H1 (cell line): ENCODE results near the gene ZNF23. TPM values are rescaled to one million over a fixed set of nuclear protein-coding genes. Genes with fewer than 3 reads are reported as not detected.

Experiments used
- CTCF ChIA-PET: fragments of 300-600 bp; sonication (Branson Sonifier 250); formaldehyde crosslinking; loops from one replicate; lab custom pipeline; 2021; ENCODE audit not compliant: partially characterized antibody; lab: Charles Lee
- POLR2A ChIA-PET: fragments of 300-600 bp; sonication (Branson Sonifier 250); formaldehyde crosslinking; loops from one replicate; lab custom pipeline; 2021; ENCODE audit warnings: inconsistent platforms; ENCODE audit not compliant: partially characterized antibody; lab: Charles Lee
- DNase-seq, 2 experiments: peaks; one replicate each; pipeline versions ENCODE4 v3.0.0 to v3.0.0-alpha.2; 2010 to 2022; ENCODE audit warnings: low spot score in 2 of 2, low read depth in 1 of 2, mixed read lengths in 1 of 2
- FAIRE-seq: peaks from 2 replicates; lab custom pipeline; 2011; peaks lifted over from hg19 to GRCh38; lab: Jason Lieb, UNC
- H2AFZ ChIP-seq: 2 replicates; pipeline ENCODE4 v1.8.1; 2012; ENCODE audit warnings: low read length, inconsistent platforms
- H2AK5ac ChIP-seq: 2 replicates; pipeline ENCODE4 v1.6.1; 2013; ENCODE audit warnings: low read depth, low read length
- H2BK120ac ChIP-seq: replicated peaks from 2 replicates; pipeline ENCODE3; 2013; ENCODE audit warnings: low read depth, low read length, inconsistent platforms
- H2BK12ac ChIP-seq: 2 replicates; pipeline ENCODE4 v1.6.1; 2013; ENCODE audit warnings: low read depth, low read length
- H2BK15ac ChIP-seq: 2 replicates; pipeline ENCODE4 v1.6.1; 2013; ENCODE audit warnings: low read length
- H2BK20ac ChIP-seq: 2 replicates; pipeline ENCODE4 v1.6.1; 2013; ENCODE audit warnings: low read length
- H2BK5ac ChIP-seq: 2 replicates; pipeline ENCODE4 v1.6.1; 2013; ENCODE audit warnings: low read depth, low read length
- H3K14ac ChIP-seq: 2 replicates; pipeline ENCODE4 v1.6.1; 2013; ENCODE audit warnings: inconsistent platforms; ENCODE audit not compliant: insufficient read length
- H3K18ac ChIP-seq: 2 replicates; pipeline ENCODE4 v1.6.1; 2013; ENCODE audit warnings: low read length; ENCODE audit errors: extremely low read depth
- H3K23ac ChIP-seq: 2 replicates; pipeline ENCODE4 v1.6.1; 2013; ENCODE audit warnings: inconsistent platforms; ENCODE audit not compliant: insufficient read length
- H3K23me2 ChIP-seq: 2 replicates; pipeline ENCODE4 v1.6.1; 2013; ENCODE audit warnings: low read depth, low read length
- H3K27ac ChIP-seq: 2 replicates; pipeline ENCODE4 v1.6.1; 2011; ENCODE audit warnings: low read depth, low read length, inconsistent platforms
- H3K27me3 ChIP-seq, 4 experiments: replicated peaks in 1 of 4; 1 replicate in 1 of 4; 2 replicates in 3 of 4; pipeline versions ENCODE4 v1.6.1 to v1.8.1; 2011 to 2013; ENCODE audit warnings: low read length in 3 of 4, mild to moderate bottlenecking in 3 of 4, inconsistent platforms in 2 of 4, mixed read lengths in 2 of 4, moderate library complexity in 1 of 4; ENCODE audit not compliant: control insufficient read depth in 3 of 4, insufficient read depth in 3 of 4; ENCODE audit errors: extremely low read depth in 1 of 4
- H3K36me3 ChIP-seq, 4 experiments: 2 replicates each; pipeline versions ENCODE4 v1.6.1 to v1.8.1; 2011 to 2013; ENCODE audit warnings: mild to moderate bottlenecking in 4 of 4, low read length in 3 of 4, moderate library complexity in 2 of 4, control low read depth in 1 of 4, inconsistent platforms in 1 of 4; ENCODE audit not compliant: insufficient read depth in 4 of 4, control insufficient read depth in 2 of 4
- H3K4ac ChIP-seq: replicated peaks from 2 replicates; pipeline ENCODE3; 2013; ENCODE audit warnings: low read length, low read depth, mixed read lengths, inconsistent platforms; ENCODE audit not compliant: insufficient read length
- H3K4me1 ChIP-seq, 4 experiments: replicated peaks in 1 of 4; 1 replicate in 1 of 4; 2 replicates in 3 of 4; pipeline versions ENCODE4 v1.6.1 to v1.8.1; 2011 to 2013; ENCODE audit warnings: low read length in 3 of 4, inconsistent platforms in 2 of 4, mixed read lengths in 1 of 4; ENCODE audit not compliant: insufficient read depth in 4 of 4, control insufficient read depth in 3 of 4
- H3K4me2 ChIP-seq, 2 experiments: 2 replicates each; pipeline versions ENCODE4 v1.6.1 to v1.8.1; 2011 to 2013; ENCODE audit warnings: low read depth in 2 of 2, low read length in 2 of 2, control low read depth in 1 of 2, inconsistent platforms in 1 of 2, mild to moderate bottlenecking in 1 of 2; ENCODE audit not compliant: insufficient read depth in 1 of 2
- H3K4me3 ChIP-seq, 4 experiments: fragments of 200-600, 300-600 bp in 1 of 4; sonication (generic), shearing (Covaris generic), sonication (Bioruptor Twin) in 1 of 4; 2 replicates each; pipeline versions ENCODE4 v1.5.1 to v1.8.1; 2011 to 2016; ENCODE audit warnings: low read length in 4 of 4, low read depth in 3 of 4, control low read depth in 2 of 4, inconsistent platforms in 2 of 4, mild to moderate bottlenecking in 2 of 4, mixed read lengths in 1 of 4, moderate library complexity in 1 of 4; ENCODE audit not compliant: insufficient read depth in 2 of 4; ENCODE audit errors: extremely low read depth in 1 of 4
- H3K56ac ChIP-seq: replicated peaks from 2 replicates; pipeline ENCODE3; 2013; ENCODE audit warnings: low read depth, mild to moderate bottlenecking, mixed read lengths, low read length, inconsistent platforms; ENCODE audit not compliant: insufficient read length
- H3K79me1 ChIP-seq: 2 replicates; pipeline ENCODE4 v1.6.1; 2013; ENCODE audit warnings: low read depth, low read length, control low read depth
- H3K79me2 ChIP-seq, 2 experiments: 2 replicates each; pipeline versions ENCODE4 v1.6.1 to v1.8.1; 2012 to 2013; ENCODE audit warnings: low read length in 2 of 2, mild to moderate bottlenecking in 2 of 2, inconsistent platforms in 1 of 2; ENCODE audit not compliant: insufficient read depth in 2 of 2, control insufficient read depth in 1 of 2
- H3K9ac ChIP-seq, 4 experiments: replicated peaks in 1 of 4; 1 replicate in 1 of 4; 2 replicates in 3 of 4; pipeline versions ENCODE4 v1.6.1 to v1.8.1; 2011 to 2013; ENCODE audit warnings: low read depth in 3 of 4, low read length in 3 of 4, control low read depth in 2 of 4, mild to moderate bottlenecking in 2 of 4, moderate library complexity in 2 of 4, inconsistent platforms in 1 of 4; ENCODE audit errors: extremely low read depth in 1 of 4
- H3K9me3 ChIP-seq, 2 experiments: 2 replicates each; pipeline versions ENCODE4 v1.6.1 to v1.8.1; 2012 to 2013; ENCODE audit warnings: mild to moderate bottlenecking in 2 of 2, moderate library complexity in 2 of 2, control low read depth in 1 of 2, inconsistent platforms in 1 of 2, low read depth in 1 of 2, low read length in 1 of 2, mixed read lengths in 1 of 2; ENCODE audit not compliant: insufficient read depth in 2 of 2
- H4K20me1 ChIP-seq, 2 experiments: replicated peaks in 1 of 2; 2 replicates each; pipeline versions ENCODE3 to v1.8.1; 2011 to 2013; ENCODE audit warnings: inconsistent platforms in 2 of 2, low read length in 2 of 2, mild to moderate bottlenecking in 1 of 2; ENCODE audit not compliant: insufficient read depth in 2 of 2, control insufficient read depth in 1 of 2
- H4K5ac ChIP-seq: 2 replicates; pipeline ENCODE4 v1.6.1; 2013; ENCODE audit warnings: low read length, low read depth, mixed read lengths, inconsistent platforms; ENCODE audit not compliant: insufficient read length
- H4K8ac ChIP-seq: 2 replicates; pipeline ENCODE4 v1.8.0; 2013; ENCODE audit warnings: mild to moderate bottlenecking, moderate library complexity, low read length, inconsistent platforms; ENCODE audit not compliant: insufficient read depth; ENCODE audit errors: extremely low read depth
- H4K91ac ChIP-seq: replicated peaks from 2 replicates; pipeline ENCODE3; 2013; ENCODE audit warnings: low read length, mixed read lengths, inconsistent platforms; ENCODE audit not compliant: insufficient read length
- GABPA ChIP-seq: IDR thresholded peaks from 2 replicates; pipeline ENCODE4 v1.6.1; 2011; ENCODE audit warnings: mild to moderate bottlenecking, low read length, moderate library complexity, borderline replicate concordance; ENCODE audit not compliant: insufficient read depth
- SP4 ChIP-seq: IDR thresholded peaks from 2 replicates; pipeline ENCODE4 v1.6.1; 2012; ENCODE audit warnings: low read length, inconsistent platforms
- WGBS, 2 experiments: shearing (Covaris generic) in 1 of 2; methylation state at CpG; one replicate each; pipeline versions ENCODE4 v1.1.6 to v1.1.7; 2013 to 2015; ENCODE audit warnings: low lambda C conversion rate in 2 of 2, mixed read lengths in 2 of 2, inconsistent platforms in 1 of 2, low coverage in 1 of 2, missing lambda C conversion rate in 1 of 2; ENCODE audit not compliant: insufficient replicate concordance in 2 of 2, insufficient coverage in 1 of 2, insufficient read length in 1 of 2; ENCODE audit errors: extremely low coverage in 1 of 2, missing lambda C conversion rate in 1 of 2; 5-methylcytosine and 5-hydroxymethylcytosine counted together
- polyA plus RNA-seq, 7 experiments: library from polyadenylated mRNA; depleted of rRNA in 3 of 7; stranded (reverse) in 5 of 7; unstranded in 2 of 7; fragments of >200 nt in 5 of 7; fragments of 200-250 nt in 2 of 7; gene quantifications; 1 replicate in 5 of 7; 2 replicates in 1 of 7; 4 replicates in 1 of 7; pipeline versions ENCODE4 v1.2.1 to v1.2.3, GENCODE V29; 2011 to 2013; ENCODE audit warnings: missing spikeins in 2 of 7, mixed read lengths in 2 of 7
- total RNA-seq: library from RNA; stranded (reverse); fragmentation: NEBNext Ultra II Directional; extraction: Animal tissue kit (Norgen Biotek cat#: 25700); gene quantifications from 2 replicates; pipeline ENCODE4 v1.2.1, GENCODE V29; 2021

The ZNF23 gene
- total and polyA plus RNA-seq, 2 of the 8 experiments (the other 6 are each of a cell fraction or from before 2014, with no cell fraction given), result 2.4 to 10.2 TPM

GRCh38 chr16:71482569-71482968, 20.5 kb upstream of the ZNF23 start:
- Histone ChIP-seq H2AK5ac (no peak overlapping the region), H4K91ac (no peak overlapping the region), H2BK12ac (no peak overlapping the region), H3K4me1 (no peaks in the 10 kb centered on the region), H3K4ac (no peak overlapping the region), H2BK20ac (no peak overlapping the region), H3K23ac (no peak overlapping the region), H3K56ac (no peak overlapping the region), H3K27me3 (no peaks in the 10 kb centered on the region), H3K4me2 (no peak overlapping the region), H3K79me1 (no peaks in the 10 kb centered on the region), H2AFZ (no peak overlapping the region), H3K9ac (no peak overlapping the region), H3K14ac (no peak overlapping the region), H2BK120ac (no peak overlapping the region), H4K8ac (no peak overlapping the region), H4K20me1 (no peaks in the 10 kb centered on the region), H3K9me3 (no peaks in the 10 kb centered on the region), H3K4me3 (no peak overlapping the region), H3K23me2 (peaks cover 2% of the 10 kb centered on the region; the same call in 1 of the 2 replicates), H3K18ac (no peak overlapping the region), H3K27ac (no peak overlapping the region), H3K36me3 (no peaks in the 10 kb centered on the region), H4K5ac (no peak overlapping the region), H3K79me2 (no peaks in the 10 kb centered on the region), H2BK5ac (no peak overlapping the region), H2BK15ac (no peak overlapping the region)
- TF ChIP-seq SP4, result no peak
- no peak for TF ChIP-seq GABPA
- FAIRE-seq (no peak), DNase-seq (no peak)
- CTCF ChIA-PET, result interaction anchor here (1.1 to 5.3 kb wide), 11 partner anchors 9 to 129 kb away, joined by 3 to 50 read pairs (median 7); partner anchors contain the start of gene ZNF19
- WGBS, 2 experiments, result 88% methylated on average over 5 of the region's 5 CpGs; no CpG with 5 or more reads in 1 of the 2 experiments
- POLR2A ChIA-PET, result no interaction called here
